ENCODE data around the gene HRH3. TPM values are rescaled to one million over a fixed set of nuclear protein-coding genes. Genes with fewer than 3 reads are reported as not detected.

HRH3 gene
- total RNA-seq, 1 donor from 2014 or later = 0.21 TPM

GRCh38 chr20:62175711-62176110 is 44.4 kb downstream of the HRH3 start:
- Histone ChIP-seq H3K4me3 (no peak overlapping the region), H3K36me3 (peaks cover 20 to 35% of the 10 kb centered on the region in 2 donors), H3K4me1 (no peaks in the 10 kb centered on the region), H3K27ac (no peak overlapping the region), H3K27me3 (no peaks in the 10 kb centered on the region), H3K9me3 (no peaks in the 10 kb centered on the region)
- TF ChIP-seq CTCF (IDR thresholded peaks at IDR 0.05) = no peak
- intact Hi-C loops (cut with DNase I) = no loop called here
- no peak for DNase-seq (ENCODE audit: low spot score in 2 of 2)

GRCh38 chr20:62174870-62175624 is 45.0 kb downstream of the HRH3 start:
- TF ChIP-seq CTCF (IDR thresholded peaks at IDR 0.05) = no peak
- H3K4me1 ChIP-seq = no peaks in the 10 kb centered on the region
- DNase-seq (ENCODE audit: low spot score in 2 of 2) = no peak
- peaks cover 20 to 36% of the 10 kb centered on the region in 2 donors for H3K36me3 ChIP-seq
- no peaks in the 10 kb centered on the region for H3K27me3 ChIP-seq
- H3K4me3 ChIP-seq = no peak overlapping the region
- no peak overlapping the region for H3K27ac ChIP-seq
- intact Hi-C loops (cut with DNase I) = no loop called here
- no peaks in the 10 kb centered on the region for H3K9me3 ChIP-seq

- intact Hi-C loops (cut with DNase I) = no loop called here
- no peak for TF ChIP-seq CTCF (IDR thresholded peaks at IDR 0.05)
- H3K36me3 ChIP-seq = peaks cover 20 to 44% of the 10 kb centered on the region in 2 donors
Measured at GRCh38 chr20:62174021-62174804, 45.9 kb downstream of the HRH3 start.

GRCh38 chr20:62172666-62173065 is 47.4 kb downstream of the HRH3 start:
- intact Hi-C loops (cut with DNase I) = no loop called here
- no peak overlapping the region for H3K27ac ChIP-seq
- no peak for TF ChIP-seq CTCF (IDR thresholded peaks at IDR 0.05)
- H3K4me1 ChIP-seq = no peaks in the 10 kb centered on the region
- H3K9me3 ChIP-seq = no peaks in the 10 kb centered on the region
- no peak overlapping the region for H3K4me3 ChIP-seq
- no peaks in the 10 kb centered on the region for H3K27me3 ChIP-seq
- H3K36me3 ChIP-seq = peaks cover 20 to 55% of the 10 kb centered on the region in 2 donors
- DNase-seq (ENCODE audit: low spot score in 2 of 2) = no peak

More at GRCh38 chr20:62174021-62174804, 45.9 kb downstream of the HRH3 start:
- no peaks in the 10 kb centered on the region for H3K27me3 ChIP-seq
- H3K4me3 ChIP-seq = no peak overlapping the region
- DNase-seq (ENCODE audit: low spot score in 2 of 2) = no peak
- H3K9me3 ChIP-seq = no peaks in the 10 kb centered on the region
- H3K27ac ChIP-seq = no peak overlapping the region
- H3K4me1 ChIP-seq = no peaks in the 10 kb centered on the region

GRCh38 chr20:62171245-62171644 is 48.8 kb downstream of the HRH3 start:
- no peaks in the 10 kb centered on the region for H3K4me1 ChIP-seq
- intact Hi-C loops (cut with DNase I) = no loop called here
- no peaks in the 10 kb centered on the region for H3K27me3 ChIP-seq
- H3K36me3 ChIP-seq = peaks cover 20 to 62% of the 10 kb centered on the region in 2 donors
- TF ChIP-seq CTCF (IDR thresholded peaks at IDR 0.05) = no peak
- no peak overlapping the region for H3K27ac ChIP-seq
- no peak overlapping the region for H3K4me3 ChIP-seq
- DNase-seq (ENCODE audit: low spot score in 2 of 2) = no peak
- no peaks in the 10 kb centered on the region for H3K9me3 ChIP-seq

All from ascending aorta (tissue), 2 donors.